Muscle of arm (tissue), 12 donors: ENCODE data around the gene ATOH8. TPM values are rescaled to one million over a fixed set of nuclear protein-coding genes. Genes with fewer than 3 reads are reported as not detected.

Experiments used
- DNase-seq: peaks from one replicate; pipeline ENCODE4 v3.0.0-alpha.2; 2013
- polyA plus RNA-seq, 12 donors: library from polyadenylated mRNA; unstranded; fragments of 120-200 nt; gene quantifications; one replicate each; pipeline ENCODE4 v1.2.1, GENCODE V29; 2013; ENCODE audit not compliant: insufficient read length in 12 of 12

ATOH8 gene
- polyA plus RNA-seq, 12 donors: 11.4 to 29.5 (median 14.7) TPM; not detected in 1

- DNase-seq: no peak
These were observed 30.7 kb downstream of the ATOH8 start for GRCh38 chr2:85784474-85784986.

- DNase-seq: no peak
These were observed 31.4 kb downstream of the ATOH8 start for GRCh38 chr2:85785027-85785822.

- DNase-seq: no peak
These were observed 32.1 kb downstream of the ATOH8 start for GRCh38 chr2:85785871-85786270.

GRCh38 chr2:85786444-85786843 is 32.7 kb downstream of the ATOH8 start:
- DNase-seq: no peak

- DNase-seq: no peak
These were observed 33.1 kb downstream of the ATOH8 start for GRCh38 chr2:85786865-85787264.

- no peak for DNase-seq
These were observed 33.6 kb downstream of the ATOH8 start for GRCh38 chr2:85787282-85787980.

GRCh38 chr2:85787981-85788340 is 34.2 kb downstream of the ATOH8 start:
- DNase-seq: no peak

- no peak for DNase-seq
These were observed 34.8 kb downstream of the ATOH8 start for GRCh38 chr2:85788603-85789002.

- no peak for DNase-seq
These were observed 35.5 kb downstream of the ATOH8 start for GRCh38 chr2:85789271-85789670.

- DNase-seq: no peak
These were observed 36.2 kb downstream of the ATOH8 start for GRCh38 chr2:85790032-85790431.

- no peak for DNase-seq
These were observed 36.9 kb downstream of the ATOH8 start for GRCh38 chr2:85790499-85791188.

GRCh38 chr2:85791704-85792565 is 38.1 kb downstream of the ATOH8 start:
- no peak for DNase-seq

GRCh38 chr2:85792783-85793441 is 39.1 kb downstream of the ATOH8 start:
- no peak for DNase-seq

GRCh38 chr2:85793584-85793983 is 39.8 kb downstream of the ATOH8 start:
- no peak for DNase-seq

- no peak for DNase-seq
These were observed 40.2 kb downstream of the ATOH8 start for GRCh38 chr2:85794038-85794441.

- no peak for DNase-seq
These were observed 40.8 kb downstream of the ATOH8 start for GRCh38 chr2:85794491-85795121.

GRCh38 chr2:85795331-85796045 is 41.7 kb downstream of the ATOH8 start:
- DNase-seq: no peak

GRCh38 chr2:85796046-85796340 is 42.2 kb downstream of the ATOH8 start:
- DNase-seq: no peak

GRCh38 chr2:85796341-85797262 is 42.8 kb downstream of the ATOH8 start:
- DNase-seq: no peak
